Fibroblast of skin of back (primary cell): ENCODE measurements around the gene PANK4. TPM values are rescaled to one million over a fixed set of nuclear protein-coding genes. Genes with fewer than 3 reads are reported as not detected.
"Not testable (repeated sequence)": the region's sequence is repeated elsewhere in the genome, so short reads cannot be mapped to it uniquely, and the experiment has no call there.

ENCODE experiments used
- DNase-seq: peaks from one replicate; pipeline ENCODE4 v3.0.0-alpha.2; 2013
- polyA plus RNA-seq, 2 experiments: library from polyadenylated mRNA; unstranded; fragments of 120-200 nt; gene quantifications; one replicate each; pipeline ENCODE4 v1.2.1, GENCODE V29; 2013; ENCODE audit not compliant: insufficient read length in 2 of 2

The PANK4 gene
- 22.7 TPM for polyA plus RNA-seq (2013, experiment 1 of 2; ENCODE audit: insufficient read length)
- 15.8 TPM for polyA plus RNA-seq (2013, experiment 2 of 2; ENCODE audit: insufficient read length)

- peak; percentile 93 for DNase-seq
These were observed at the start of gene PANK4 for GRCh38 chr1:2525920-2526823. Gene PANK4, minus strand, starts transcription at chr1:2526596. Its CDS starts 9 bp downstream, at chr1:2526587.

DNA sequence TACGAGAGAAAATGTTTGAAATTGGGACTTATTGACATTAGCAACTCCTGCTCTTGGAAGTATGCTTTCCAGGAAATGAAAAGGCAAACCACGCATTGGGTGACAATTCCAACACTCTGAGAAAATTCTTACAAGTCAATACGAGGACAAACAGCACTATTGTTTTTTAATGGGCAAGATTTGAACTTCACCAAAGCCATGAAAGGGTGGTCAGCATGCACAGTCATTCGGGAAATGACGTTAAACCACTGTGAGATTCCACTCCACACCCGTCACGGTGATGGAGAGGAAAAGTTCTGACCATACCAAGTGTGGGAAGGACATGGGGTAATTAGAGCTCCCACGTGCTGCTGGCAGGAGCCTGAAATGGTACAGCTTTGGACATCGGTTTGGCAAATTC lies 48.0 kb upstream of the PANK4 start:
- DNase-seq = no peak

- DNase-seq = no peak
These were observed 47.0 kb upstream of the PANK4 start for GRCh38 chr1:2573250-2573920.

DNA sequence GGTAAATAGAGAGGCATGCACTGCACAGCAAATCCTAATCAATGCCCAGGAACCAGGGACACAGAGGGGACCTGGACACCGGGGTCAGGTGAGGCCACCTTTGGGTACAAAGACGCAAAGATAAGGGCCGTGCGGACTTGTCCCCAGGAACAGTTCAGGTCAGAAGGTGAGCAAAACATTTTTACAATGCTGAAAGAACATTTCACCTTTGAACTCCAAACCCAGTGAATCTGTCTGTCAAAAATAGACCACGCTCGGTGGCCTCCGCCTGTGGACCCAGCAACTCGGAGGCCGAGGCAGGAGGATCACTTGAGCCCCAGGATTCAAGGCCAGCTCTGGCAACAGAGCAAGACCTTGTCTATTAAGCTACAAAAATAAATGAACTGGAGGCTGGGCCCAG lies 45.0 kb upstream of the PANK4 start:
- DNase-seq = no peak

DNA sequence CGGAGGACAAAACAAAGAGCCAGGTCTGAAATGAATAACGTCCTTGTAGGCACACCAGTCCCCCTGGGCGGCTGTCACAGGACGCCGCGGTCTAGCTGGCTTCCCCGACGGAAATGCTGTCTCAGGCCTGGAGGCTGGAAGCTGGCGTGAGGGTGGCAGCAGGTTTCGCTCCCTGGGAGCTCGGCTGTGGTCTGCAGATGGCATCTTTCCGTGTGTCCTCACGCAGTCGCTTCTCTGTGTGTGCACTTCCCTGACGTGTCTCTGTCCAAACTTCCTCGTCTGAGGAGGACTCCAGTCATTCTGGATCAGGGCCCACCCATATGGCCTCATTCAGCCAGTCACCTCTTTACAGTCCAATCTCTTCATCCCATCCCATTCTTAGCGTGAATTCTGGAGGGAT lies 43.9 kb upstream of the PANK4 start:
- DNase-seq = no peak

DNA sequence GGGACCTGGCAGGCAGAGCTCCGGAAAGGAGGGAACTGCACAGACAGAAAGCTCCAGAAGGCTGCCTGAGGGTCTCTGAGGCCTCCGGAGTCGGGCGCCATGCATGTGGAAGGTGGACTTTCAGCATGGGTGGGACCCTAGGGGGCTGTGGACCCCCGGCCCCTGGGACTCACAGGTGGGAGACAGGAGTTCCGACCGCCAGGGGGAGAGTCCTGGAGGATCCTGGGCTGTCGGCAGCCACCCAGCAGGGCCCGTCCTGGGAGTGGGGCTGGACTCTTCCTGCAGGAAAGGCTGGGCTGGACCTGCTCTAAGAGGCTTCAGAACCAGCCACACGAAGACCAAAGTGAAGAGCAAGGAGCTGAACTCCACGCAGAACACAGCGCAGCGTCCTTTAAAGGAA lies 43.3 kb upstream of the PANK4 start:
- not testable (repeated sequence) for DNase-seq

DNA sequence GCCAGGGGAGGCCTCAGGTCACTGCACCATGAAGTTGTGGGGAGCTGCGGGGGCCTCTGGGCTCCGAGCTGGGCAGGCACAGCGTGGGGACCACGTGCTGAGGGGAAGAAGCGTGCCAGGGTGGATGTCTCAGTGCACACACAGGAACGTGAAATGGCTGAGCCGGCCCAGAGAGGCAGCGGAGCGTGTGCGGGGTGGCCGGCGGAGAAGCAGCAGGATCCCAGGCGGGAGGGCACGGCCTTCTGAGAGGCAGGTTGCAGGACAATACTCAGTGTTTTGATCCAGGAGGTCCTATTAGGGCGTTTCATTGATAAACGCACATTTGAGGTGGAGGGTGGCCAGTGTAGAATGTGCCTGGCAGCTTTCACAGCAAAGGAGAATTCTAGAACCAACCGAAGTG lies 42.7 kb upstream of the PANK4 start:
- DNase-seq = no peak

- not testable (repeated sequence) for DNase-seq
These were observed 41.9 kb upstream of the PANK4 start for GRCh38 chr1:2568187-2568816.

- no peak for DNase-seq
These were observed 40.8 kb upstream of the PANK4 start for GRCh38 chr1:2567083-2567679.

DNA sequence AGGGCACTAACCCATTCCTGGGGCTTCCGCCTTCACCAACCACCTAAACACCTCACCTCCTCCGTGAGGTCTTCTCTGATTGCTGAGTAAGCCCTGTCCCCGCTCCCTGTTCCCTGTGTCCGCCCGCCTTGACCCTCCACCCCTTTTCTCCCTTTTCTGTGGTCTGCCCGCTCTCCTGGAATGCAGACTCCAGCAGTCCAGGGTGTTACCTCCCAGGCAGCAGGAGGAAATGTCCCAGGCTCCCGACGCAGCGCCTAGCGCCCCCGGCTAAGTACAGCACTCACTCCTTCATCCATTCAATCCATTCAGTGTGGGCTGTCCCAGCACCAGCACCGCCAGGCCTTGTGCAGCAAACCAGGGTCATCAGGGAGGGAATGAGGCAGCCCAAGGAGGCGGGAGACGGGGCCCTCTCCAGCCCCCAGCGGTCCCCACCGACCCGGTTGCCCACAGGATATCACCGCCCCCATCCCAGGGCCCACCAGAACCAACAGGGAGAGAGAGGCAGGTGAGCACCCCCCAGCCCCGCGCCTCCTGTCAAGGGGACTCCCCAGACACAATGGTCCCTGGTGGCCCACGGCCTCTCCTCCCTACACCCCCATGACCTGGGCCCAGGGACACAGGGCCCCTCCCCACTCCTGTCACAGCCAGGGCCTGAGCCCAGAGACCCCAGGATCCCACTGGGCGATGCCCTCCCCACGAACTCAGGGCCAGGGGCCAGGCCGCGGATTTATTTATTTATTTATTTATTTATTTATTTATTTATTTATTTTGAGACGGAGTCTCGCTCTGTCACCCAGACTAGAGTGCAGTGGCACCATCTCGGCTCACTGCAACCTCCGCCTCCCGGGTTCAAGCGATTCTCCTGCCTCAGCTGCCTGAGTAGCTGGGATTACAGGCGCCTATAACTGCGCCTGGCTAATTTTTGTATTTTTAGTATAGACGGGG lies 40.0 kb upstream of the PANK4 start:
- DNase-seq = no peak

GRCh38 chr1:2564815-2565374 lies 38.5 kb upstream of the PANK4 start:
- no peak for DNase-seq

GRCh38 chr1:2564006-2564814 lies 37.8 kb upstream of the PANK4 start:
- no peak for DNase-seq

- no peak for DNase-seq
These were observed 36.8 kb upstream of the PANK4 start for GRCh38 chr1:2563205-2563604.

- no peak for DNase-seq
These were observed 35.8 kb upstream of the PANK4 start for GRCh38 chr1:2561898-2562895.

- DNase-seq = no peak
These were observed 35.0 kb upstream of the PANK4 start for GRCh38 chr1:2561446-2561845.

- DNase-seq = no peak
These were observed 34.1 kb upstream of the PANK4 start for GRCh38 chr1:2560299-2561073.

DNA sequence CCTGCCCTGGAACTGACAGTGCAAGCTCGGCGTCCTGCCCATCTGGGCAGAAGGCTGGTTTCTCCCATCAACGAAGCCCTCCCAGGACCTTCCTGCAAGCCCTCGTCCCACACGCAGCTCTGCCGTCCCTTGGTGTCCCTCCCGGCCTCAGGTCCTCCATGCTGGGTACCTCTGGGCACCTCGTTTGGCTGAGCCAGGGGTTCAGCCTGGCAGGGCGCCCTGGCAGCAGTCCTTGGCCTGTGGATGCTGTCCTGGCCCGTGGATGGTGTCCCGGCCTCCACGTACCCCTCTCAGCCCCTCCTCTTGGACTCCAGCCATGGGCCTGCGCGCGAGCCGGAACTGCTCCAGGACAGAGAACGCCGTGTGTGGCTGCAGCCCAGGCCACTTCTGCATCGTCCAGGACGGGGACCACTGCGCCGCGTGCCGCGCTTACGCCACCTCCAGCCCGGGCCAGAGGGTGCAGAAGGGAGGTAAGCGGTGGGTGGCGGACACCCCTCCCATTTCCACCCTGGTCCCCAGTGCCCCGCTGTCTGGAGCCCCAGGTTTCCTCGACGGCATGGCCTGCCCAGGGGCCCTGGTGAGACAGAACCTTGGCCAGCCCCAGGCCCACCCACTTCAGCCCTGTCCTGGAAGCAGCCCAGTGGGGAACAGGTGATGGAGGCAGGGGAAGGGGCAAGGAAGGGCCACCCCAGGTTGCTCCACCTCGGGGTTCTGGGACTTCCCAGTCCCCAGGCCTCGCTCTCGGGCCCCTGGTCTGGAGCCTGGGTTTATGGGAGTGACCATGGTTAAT lies 33.3 kb upstream of the PANK4 start:
- DNase-seq = no peak
